HepG2 (cell line): Measurements from ENCODE around the gene VPS29. TPM values are rescaled to one million over a fixed set of nuclear protein-coding genes. Genes with fewer than 3 reads are reported as not detected.
A peak's percentile ranks its signal among the peaks of the same experiment; 100 is the strongest.

Experiments
- ATAC-seq: fragments of 200-7000 bp; cut with Tn5 transposase; 3 replicates; pipeline ENCODE4 v1.9.1; 2020; ENCODE audit warnings: mild to moderate bottlenecking, moderate library complexity
- BruUV-seq: library from RNA; stranded (reverse); fragments of 400-500 nt; replicated peaks from 2 replicates; lab custom pipeline; 2021; lab: Mats Ljungman, UMichigan
- CTCF ChIA-PET: fragments of 300-600 bp; formaldehyde crosslinking; extraction: SDS; loops from one replicate; lab custom pipeline; 2021; ENCODE audit warnings: low total read pairs, inconsistent platforms, low intra/inter-chr PET ratio; lab: Yijun Ruan, JAX
- POLR2A ChIA-PET: fragments of 350-600 bp; sonication (Branson Sonifier 250); formaldehyde crosslinking; loops from one replicate; lab custom pipeline; 2020; ENCODE audit warnings: antibody characterized with exemption, inconsistent platforms; lab: Yijun Ruan, JAX
- DNase-seq: peaks from one replicate; pipeline ENCODE4 v3.0.0-alpha.2; 2015; ENCODE audit warnings: low spot score
- FAIRE-seq: peaks from 3 replicates; lab custom pipeline; 2011; peaks lifted over from hg19 to GRCh38; lab: Jason Lieb, UNC
- H2AFZ ChIP-seq: one replicate; pipeline ENCODE4 v1.6.1; 2011; ENCODE audit warnings: low read length, inconsistent platforms
- H3K27ac ChIP-seq: fragments of 300-600 bp; 3 replicates; pipeline ENCODE4 v1.8.0; 2011; ENCODE audit warnings: mixed run types, mild to moderate bottlenecking, mixed read lengths, low read length, inconsistent platforms; ENCODE audit not compliant: insufficient read depth; ENCODE audit errors: extremely low read length
- H3K27me3 ChIP-seq, 2 experiments: fragments of 200-600 bp in 1 of 2; 2 replicates in 1 of 2; 3 replicates in 1 of 2; pipeline versions ENCODE4 v1.6.0 to v1.8.0; 2011; ENCODE audit warnings: low read length in 2 of 2, mild to moderate bottlenecking in 2 of 2, moderate library complexity in 2 of 2, inconsistent platforms in 1 of 2; ENCODE audit not compliant: insufficient read depth in 2 of 2, control insufficient read depth in 1 of 2
- H3K36me3 ChIP-seq, 2 experiments: fragments of 200-600 bp in 1 of 2; replicated peaks in 1 of 2; 2 replicates in 1 of 2; 3 replicates in 1 of 2; pipeline versions ENCODE4 v1.5.1 to v1.8.0; 2011; ENCODE audit warnings: low read length in 2 of 2, inconsistent platforms in 1 of 2; ENCODE audit not compliant: insufficient read depth in 2 of 2, control insufficient read depth in 1 of 2
- H3K4me1 ChIP-seq: 2 replicates; pipeline ENCODE4 v1.5.1; 2012; ENCODE audit warnings: low read length, inconsistent platforms; ENCODE audit not compliant: insufficient read depth
- H3K4me2 ChIP-seq: 2 replicates; pipeline ENCODE4 v1.6.0; 2011; ENCODE audit warnings: low read depth, low read length, inconsistent platforms
- H3K4me3 ChIP-seq, 3 experiments: fragments of 200-600 bp in 1 of 3; sonication (generic), shearing (Covaris generic) in 1 of 3; replicated peaks in 1 of 3; 2 replicates each; pipeline ENCODE4 v1.5.1; 2011 to 2016; ENCODE audit warnings: low read length in 3 of 3, inconsistent platforms in 2 of 3, low read depth in 2 of 3, mild to moderate bottlenecking in 2 of 3, control low read depth in 1 of 3, mixed read lengths in 1 of 3; ENCODE audit not compliant: insufficient read depth in 1 of 3
- H3K79me2 ChIP-seq: one replicate; pipeline ENCODE4 v1.6.1; 2011; ENCODE audit warnings: low read length, inconsistent platforms; ENCODE audit not compliant: insufficient read depth
- H3K9ac ChIP-seq: 2 replicates; pipeline ENCODE4 v1.6.0; 2011; ENCODE audit warnings: mild to moderate bottlenecking, low read depth, low read length, inconsistent platforms; ENCODE audit not compliant: insufficient read depth
- H3K9me3 ChIP-seq: 2 replicates; pipeline ENCODE4 v1.5.1; 2012; ENCODE audit warnings: mild to moderate bottlenecking, low read length
- H4K20me1 ChIP-seq: 2 replicates; pipeline ENCODE4 v1.6.0; 2011; ENCODE audit warnings: inconsistent platforms, mild to moderate bottlenecking, low read length, moderate library complexity; ENCODE audit not compliant: insufficient read depth
- EEA1 ChIP-seq: sonication (generic); formaldehyde crosslinking; IDR thresholded peaks from 2 replicates; pipeline ENCODE4 v1.5.1; 2020; ENCODE audit warnings: mild to moderate bottlenecking, missing genetic modification reagents, borderline replicate concordance
- GLI4 ChIP-seq: sonication (generic); formaldehyde crosslinking; IDR thresholded peaks from 2 replicates; pipeline ENCODE4 v1.5.1; 2020; ENCODE audit warnings: missing genetic modification reagents, mild to moderate bottlenecking, moderate library complexity, borderline replicate concordance
- RBM22 ChIP-seq: fragments of 200-400 bp; formaldehyde crosslinking; optimal IDR thresholded peaks from 2 replicates; pipeline ENCODE3; 2017; ENCODE audit warnings: mild to moderate bottlenecking, low read length, moderate library complexity
- SAP130 ChIP-seq: IDR thresholded peaks from 2 replicates; pipeline ENCODE4 v1.6.1; 2016; ENCODE audit warnings: low read depth
- SRSF4 ChIP-seq: fragments of 200-400 bp; formaldehyde crosslinking; IDR thresholded peaks from one replicate; pipeline ENCODE4 v1.6.1; 2018; ENCODE audit warnings: mild to moderate bottlenecking, low read depth, low read length, moderate library complexity; ENCODE audit not compliant: poor library complexity, severe bottlenecking
- ZFP62 ChIP-seq: sonication (generic); formaldehyde crosslinking; IDR thresholded peaks from 2 replicates; pipeline ENCODE4 v1.4.0; 2020; ENCODE audit warnings: missing genetic modification reagents
- ZNF274 ChIP-seq: sonication (generic); formaldehyde crosslinking; IDR thresholded peaks from 2 replicates; pipeline ENCODE4 v1.5.1; 2020; ENCODE audit warnings: mild to moderate bottlenecking, missing genetic modification reagents
- ZNF350 ChIP-seq: sonication (generic); formaldehyde crosslinking; IDR thresholded peaks from 2 replicates; pipeline ENCODE4 v1.4.0; 2020; ENCODE audit warnings: mild to moderate bottlenecking, low read depth, missing genetic modification reagents, borderline replicate concordance
- ZNF703 ChIP-seq: sonication (generic); formaldehyde crosslinking; IDR thresholded peaks from 2 replicates; pipeline ENCODE4 v1.5.1; 2020; ENCODE audit warnings: missing genetic modification reagents, mild to moderate bottlenecking, moderate library complexity, borderline replicate concordance
- WGBS: methylation state at CpG from one replicate; pipeline ENCODE4 v1.1.6; 2017; ENCODE audit warnings: low lambda C conversion rate; 5-methylcytosine and 5-hydroxymethylcytosine counted together
- in situ Hi-C: cut with HindIII; loops from 2 replicates; pipeline ENCODE4 v1.10.0; 2017; ENCODE audit warnings: low pct_unique_long_range_greater_than_20kb; ENCODE audit not compliant: extremely low pct_ligation_motif_present
- intact Hi-C: fragments of 100-400 bp; cut with micrococcal nuclease; formaldehyde crosslinking; loops from one replicate; pipeline ENCODE4 v1.10.0; 2022; ENCODE audit not compliant: unreplicated experiment
- polyA plus RNA-seq, 8 experiments: library from polyadenylated mRNA; depleted of rRNA in 3 of 8; stranded (reverse) in 7 of 8; unstranded in 1 of 8; fragments of >200 nt; fragmentation: Illumina TruSeq in 4 of 8; extraction: Trizol in 4 of 8; gene quantifications; 2 replicates each; pipeline versions ENCODE4 v1.2.1 to v1.2.3, GENCODE V29; 2011 to 2016; ENCODE audit warnings: low read depth in 4 of 8, missing spikeins in 1 of 8, mixed read lengths in 1 of 8; ENCODE audit not compliant: insufficient read depth in 1 of 8
- total RNA-seq, 5 experiments: library from RNA; depleted of rRNA; stranded (reverse); fragments of >200 nt; fragmentation: Illumina TruSeq; extraction: Trizol; gene quantifications; 2 replicates each; pipeline ENCODE4 v1.2.3, GENCODE V29; 2016; ENCODE audit warnings: low read depth in 1 of 5
- TF ChIP-seq, protein P1 (sequence below): sonication (generic); formaldehyde crosslinking; IDR thresholded peaks from 2 replicates; pipeline ENCODE4 v1.4.0; 2020; ENCODE audit warnings: mild to moderate bottlenecking, missing genetic modification reagents
- TF ChIP-seq, protein P2 (sequence below): sonication (generic); formaldehyde crosslinking; conservative IDR thresholded peaks from 2 replicates; pipeline ENCODE4 v1.8.1; 2023; ENCODE audit warnings: missing genetic modification reagents

VPS29 gene
- total and polyA plus RNA-seq, 2 of the 13 experiments (the other 11 are each of a cell fraction or from before 2014, with no cell fraction given): 107 to 114 TPM

DNA sequence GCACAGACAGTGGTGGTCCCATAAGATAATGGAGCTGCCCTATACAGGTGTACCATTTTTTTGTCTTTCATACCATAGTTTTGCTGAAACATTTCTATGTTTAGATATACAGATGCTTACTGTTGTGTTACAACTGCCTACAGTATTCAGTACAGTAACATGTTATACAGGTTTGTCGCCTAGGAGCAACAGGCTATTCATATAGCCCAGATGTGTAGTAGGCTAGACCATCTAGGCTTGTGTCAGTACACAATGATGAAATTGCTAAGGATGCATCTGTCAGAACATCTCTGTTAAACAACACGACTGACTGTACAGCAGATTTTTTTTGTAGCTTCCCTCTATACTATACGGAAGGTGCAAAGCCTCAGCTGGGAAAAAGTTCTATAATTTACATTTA is 30.7 kb upstream of the VPS29 start:
- Histone ChIP-seq H2AFZ (no peak overlapping the region), H3K4me2 (no peak overlapping the region), H3K36me3 (peaks cover 7 to 17% of the 10 kb centered on the region in 2 experiments; a peak in 4 of 5 replicates), H3K79me2 (no peaks in the 10 kb centered on the region), H3K27ac (no peak overlapping the region)
- BruUV-seq: no TSS peak
- CTCF ChIA-PET: no interaction called here
- FAIRE-seq (no peak), ATAC-seq (no peak)
- in situ Hi-C loops: no loop called here
- TF ChIP-seq ZFP62 (CRISPR knock-in tag) (no peak), ZNF274 (CRISPR knock-in tag) (no peak), RBM22 (peak; percentile 41)
- TF ChIP-seq, protein P1, sequence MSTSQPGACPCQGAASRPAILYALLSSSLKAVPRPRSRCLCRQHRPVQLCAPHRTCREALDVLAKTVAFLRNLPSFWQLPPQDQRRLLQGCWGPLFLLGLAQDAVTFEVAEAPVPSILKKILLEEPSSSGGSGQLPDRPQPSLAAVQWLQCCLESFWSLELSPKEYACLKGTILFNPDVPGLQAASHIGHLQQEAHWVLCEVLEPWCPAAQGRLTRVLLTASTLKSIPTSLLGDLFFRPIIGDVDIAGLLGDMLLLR (CRISPR knock-in tag): no peak
- TF ChIP-seq, all 625 proteins: peak for 1
- no peaks in the 10 kb centered on the region for H4K20me1 ChIP-seq
- no peaks in the 10 kb centered on the region for H3K27me3 ChIP-seq
- no peak overlapping the region for H3K4me3 ChIP-seq
- no peaks in the 10 kb centered on the region for H3K9me3 ChIP-seq
- intact Hi-C loops: no loop called here
- 92% methylated on average over 3 of the region's 3 CpGs for WGBS
- no peak for DNase-seq
- POLR2A ChIA-PET: no interaction called here
- H3K9ac ChIP-seq: no peak overlapping the region
- H3K4me1 ChIP-seq: peaks cover 17% of the 10 kb centered on the region

DNA sequence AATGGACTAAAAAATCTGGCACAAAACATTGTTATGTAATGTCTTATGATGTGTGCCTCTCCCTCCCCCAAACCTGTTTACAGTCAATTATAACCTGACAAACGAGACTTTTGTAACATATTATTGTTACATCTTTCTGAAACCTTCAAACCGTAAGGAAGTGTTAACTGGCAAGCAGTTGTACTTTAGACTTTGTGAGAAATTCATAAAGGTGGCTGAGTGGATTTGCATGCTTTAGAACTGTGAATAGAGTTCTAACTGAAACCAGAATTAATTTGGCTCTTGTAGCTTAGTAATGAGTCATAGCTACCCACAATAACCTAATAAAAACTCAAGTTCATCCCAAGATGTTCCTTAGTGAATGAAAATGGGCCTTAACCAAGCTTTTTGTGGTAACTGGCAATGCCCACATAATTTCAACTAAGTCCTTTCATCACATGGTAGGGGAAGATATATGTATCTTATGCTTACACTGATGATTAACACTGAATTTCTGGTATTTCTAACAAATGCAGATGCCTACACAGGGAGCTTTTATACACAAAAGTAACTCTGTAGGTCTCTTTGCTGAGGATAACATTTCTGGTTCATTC is 29.9 kb upstream of the VPS29 start:
- no peaks in the 10 kb centered on the region for H4K20me1 ChIP-seq
- FAIRE-seq (no peak), DNase-seq (no peak), ATAC-seq (no peak)
- peaks cover 17% of the 10 kb centered on the region for H3K4me1 ChIP-seq
- H3K27me3 ChIP-seq: no peaks in the 10 kb centered on the region
- BruUV-seq: no TSS peak
- no peak overlapping the region for H3K4me2 ChIP-seq
- ChIA-PET POLR2A (no interaction called here), CTCF (no interaction called here)
- intact Hi-C loops (no loop called here), in situ Hi-C loops (no loop called here)
- 95% methylated on average over 2 of the region's 2 CpGs for WGBS
- H3K4me3 ChIP-seq: no peak overlapping the region
- H2AFZ ChIP-seq: no peak overlapping the region
- H3K36me3 ChIP-seq: peaks cover 5 to 13% of the 10 kb centered on the region in 2 experiments; a peak in 4 of 5 replicates
- H3K9ac ChIP-seq: no peak overlapping the region
- H3K9me3 ChIP-seq: no peaks in the 10 kb centered on the region
- H3K27ac ChIP-seq: no peak overlapping the region
- H3K79me2 ChIP-seq: no peaks in the 10 kb centered on the region
- TF ChIP-seq ZNF350: no peak
- TF ChIP-seq, protein P2, sequence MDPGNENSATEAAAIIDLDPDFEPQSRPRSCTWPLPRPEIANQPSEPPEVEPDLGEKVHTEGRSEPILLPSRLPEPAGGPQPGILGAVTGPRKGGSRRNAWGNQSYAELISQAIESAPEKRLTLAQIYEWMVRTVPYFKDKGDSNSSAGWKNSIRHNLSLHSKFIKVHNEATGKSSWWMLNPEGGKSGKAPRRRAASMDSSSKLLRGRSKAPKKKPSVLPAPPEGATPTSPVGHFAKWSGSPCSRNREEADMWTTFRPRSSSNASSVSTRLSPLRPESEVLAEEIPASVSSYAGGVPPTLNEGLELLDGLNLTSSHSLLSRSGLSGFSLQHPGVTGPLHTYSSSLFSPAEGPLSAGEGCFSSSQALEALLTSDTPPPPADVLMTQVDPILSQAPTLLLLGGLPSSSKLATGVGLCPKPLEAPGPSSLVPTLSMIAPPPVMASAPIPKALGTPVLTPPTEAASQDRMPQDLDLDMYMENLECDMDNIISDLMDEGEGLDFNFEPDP (CRISPR knock-in tag): no peak
- no peak for TF ChIP-seq SRSF4
- no peak for TF ChIP-seq SAP130 (CRISPR knock-in tag)
- no peak for TF ChIP-seq ZNF703
- TF ChIP-seq EEA1 (CRISPR knock-in tag): no peak
- TF ChIP-seq GLI4 (CRISPR knock-in tag): no peak
